ENCODE data around the gene MOG. TPM values are rescaled to one million over a fixed set of nuclear protein-coding genes. Genes with fewer than 3 reads are reported as not detected.
"Not testable (repeated sequence)": the region's sequence is repeated elsewhere in the genome, so short reads cannot be mapped to it uniquely, and the experiment has no call there.

MOG gene
- total and polyA plus RNA-seq, 4 donors = not detected

- no peak for TF ChIP-seq MAX (IDR thresholded peaks at IDR 0.05)
Measured at GRCh38 chr6:29671026-29671425, 14.1 kb downstream of the MOG start (continued).

DNA sequence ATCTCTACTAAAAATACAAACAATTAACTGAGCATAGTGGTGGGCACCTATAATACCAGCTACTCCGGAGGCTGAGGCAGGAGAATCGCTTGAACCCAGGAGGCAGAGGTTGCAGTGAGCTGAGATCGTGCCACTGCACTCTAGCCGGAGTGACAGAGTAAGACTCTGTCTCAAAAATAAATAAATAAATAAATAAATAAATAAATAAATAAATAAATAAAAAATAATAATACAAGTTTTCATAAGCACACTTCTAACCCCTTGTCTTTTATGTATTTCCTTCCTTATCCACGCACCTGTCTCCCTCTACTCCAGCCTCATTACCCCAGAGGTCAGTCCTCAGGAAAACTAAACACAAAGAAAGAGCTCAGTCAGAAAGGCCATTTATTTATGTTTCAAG lies 15.2 kb downstream of the MOG start:
- not testable (repeated sequence) for DNase-seq (ENCODE audit: low spot score); H3K9ac ChIP-seq (ENCODE audit: low read depth in 1 of 2, low read length in 2 of 2); H3K9me3 ChIP-seq (ENCODE audit: control insufficient read depth in 4 of 4, low read length in 3 of 4); H3K36me3 ChIP-seq (ENCODE audit: control insufficient read depth in 4 of 4, insufficient read depth in 3 of 4, low read depth in 1 of 4, low read length in 3 of 4); H3K27ac ChIP-seq (ENCODE audit: low read depth in 1 of 2, low read length in 2 of 2); H3K4me1 ChIP-seq (ENCODE audit: control insufficient read depth in 4 of 4, insufficient read depth in 4 of 4, low read length in 3 of 4); H3K4me3 ChIP-seq (ENCODE audit: low read depth in 1 of 3, low read length in 3 of 3); H3K27me3 ChIP-seq (ENCODE audit: control insufficient read depth in 4 of 4, insufficient read depth in 4 of 4, low read length in 3 of 4)
- 88% methylated on average over 5 of the region's 5 CpGs for WGBS

DNA sequence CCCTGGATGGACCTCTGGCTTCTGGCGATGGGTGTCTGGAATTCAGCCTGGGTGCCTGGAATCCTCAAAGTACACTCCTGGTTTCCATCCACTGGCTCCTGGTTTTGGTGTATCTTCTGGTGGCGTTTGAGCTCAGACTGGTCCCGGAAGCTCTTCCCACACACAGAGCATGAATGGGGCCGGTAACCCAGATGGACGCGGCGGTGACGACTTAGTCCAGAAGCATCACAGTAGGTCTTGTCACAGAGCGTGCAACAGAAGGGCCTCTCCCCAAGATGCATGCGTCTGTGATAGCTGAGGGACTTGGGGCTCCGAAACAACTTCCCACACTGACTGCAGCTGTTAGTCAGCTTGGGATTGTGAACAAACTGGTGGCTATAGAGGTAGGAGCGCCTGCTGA lies 16.3 kb downstream of the MOG start:
- TF ChIP-seq, protein P1, sequence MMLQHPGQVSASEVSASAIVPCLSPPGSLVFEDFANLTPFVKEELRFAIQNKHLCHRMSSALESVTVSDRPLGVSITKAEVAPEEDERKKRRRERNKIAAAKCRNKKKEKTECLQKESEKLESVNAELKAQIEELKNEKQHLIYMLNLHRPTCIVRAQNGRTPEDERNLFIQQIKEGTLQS (IDR thresholded peaks at IDR 0.05) = no peak
- no peak for TF ChIP-seq JUND (IDR thresholded peaks at IDR 0.05)
- no peak for TF ChIP-seq REST (IDR thresholded peaks at IDR 0.05)
- no peak for TF ChIP-seq HNF4G (IDR thresholded peaks at IDR 0.05)
- no peak for TF ChIP-seq FOXA1 (IDR thresholded peaks at IDR 0.05)
- no peak for TF ChIP-seq YY1 (IDR thresholded peaks at IDR 0.05)
- no peak for TF ChIP-seq ZBTB33 (IDR thresholded peaks at IDR 0.05)
- TF ChIP-seq GABPA (IDR thresholded peaks at IDR 0.05 in 1 of 2, conservative IDR thresholded peaks at IDR 0.05 in 1 of 2) = no peak
- no peak for TF ChIP-seq RAD21 (IDR thresholded peaks at IDR 0.05)
- TF ChIP-seq EGR1 (IDR thresholded peaks at IDR 0.05; ENCODE audit: low read depth in 2 of 2) = no peak
- TF ChIP-seq SP1 (IDR thresholded peaks at IDR 0.05) = no peak
- no peak for TF ChIP-seq NR2F2 (IDR thresholded peaks at IDR 0.05)
- no peak for TF ChIP-seq TAF1 (conservative IDR thresholded peaks at IDR 0.05)
- TF ChIP-seq MAX (IDR thresholded peaks at IDR 0.05) = no peak
- TF ChIP-seq CTCF (IDR thresholded peaks at IDR 0.05; ENCODE audit: low read depth, low read length, missing input control) = no peak
- no peak for TF ChIP-seq RXRA (IDR thresholded peaks at IDR 0.05)
- no peak for TF ChIP-seq FOXA2 (IDR thresholded peaks at IDR 0.05)
- no peak for TF ChIP-seq HNF4A (conservative IDR thresholded peaks at IDR 0.05)
- no peaks in the 10 kb centered on the region for H3K36me3 ChIP-seq (ENCODE audit: control insufficient read depth in 4 of 4, insufficient read depth in 3 of 4, low read depth in 1 of 4, low read length in 3 of 4)
- H3K27me3 ChIP-seq (ENCODE audit: control insufficient read depth in 4 of 4, insufficient read depth in 4 of 4, low read length in 3 of 4) = peaks cover 0 to 3% (median 0%) of the 10 kb centered on the region in 4 donors
- WGBS = 91% methylated on average over 12 of the region's 12 CpGs
- no peak overlapping the region for H3K4me3 ChIP-seq (ENCODE audit: low read depth in 1 of 3, low read length in 3 of 3)
- no peak for DNase-seq (ENCODE audit: low spot score)
- no peaks in the 10 kb centered on the region for H3K9me3 ChIP-seq (ENCODE audit: control insufficient read depth in 4 of 4, low read length in 3 of 4)
- no peaks in the 10 kb centered on the region for H3K4me1 ChIP-seq (ENCODE audit: control insufficient read depth in 4 of 4, insufficient read depth in 4 of 4, low read length in 3 of 4)
- no peak overlapping the region for H3K9ac ChIP-seq (ENCODE audit: low read depth in 1 of 2, low read length in 2 of 2)
- H3K27ac ChIP-seq (ENCODE audit: low read depth in 1 of 2, low read length in 2 of 2) = no peak overlapping the region

Measured in liver (tissue), 9 donors.